H9 (cell line): Measurements from ENCODE around the gene RLF. TPM values are rescaled to one million over a fixed set of nuclear protein-coding genes. Genes with fewer than 3 reads are reported as not detected.

Source experiments
- DNase-seq: peaks from one replicate; pipeline ENCODE4 v3.0.0-alpha.2; 2017
- H2AFZ ChIP-seq: one replicate; pipeline ENCODE4 v1.6.1; 2013; ENCODE audit warnings: mild to moderate bottlenecking, low read length, control low read depth, moderate library complexity
- H2AK5ac ChIP-seq: 2 replicates; pipeline ENCODE4 v1.6.1; 2013; ENCODE audit warnings: low read length, control low read depth, mixed read lengths; ENCODE audit not compliant: insufficient read length
- H2BK120ac ChIP-seq: one replicate; pipeline ENCODE4 v1.6.1; 2013; ENCODE audit warnings: low read depth, mild to moderate bottlenecking, low read length, control low read depth, inconsistent platforms; ENCODE audit not compliant: poor library complexity, severe bottlenecking
- H2BK12ac ChIP-seq: 2 replicates; pipeline ENCODE4 v1.6.1; 2013; ENCODE audit warnings: low read length, control low read depth, mixed read lengths, low read depth; ENCODE audit not compliant: insufficient read length
- H2BK15ac ChIP-seq: 2 replicates; pipeline ENCODE4 v1.6.1; 2013; ENCODE audit warnings: low read depth, low read length, control low read depth
- H2BK20ac ChIP-seq: one replicate; pipeline ENCODE4 v1.6.1; 2013; ENCODE audit warnings: low read depth, mild to moderate bottlenecking, low read length, control low read depth, inconsistent platforms; ENCODE audit not compliant: poor library complexity, severe bottlenecking
- H2BK5ac ChIP-seq: 2 replicates; pipeline ENCODE4 v1.6.1; 2013; ENCODE audit warnings: low read length, control low read depth, mixed read lengths; ENCODE audit not compliant: insufficient read length
- H3K14ac ChIP-seq: 2 replicates; pipeline ENCODE4 v1.6.1; 2013; ENCODE audit warnings: low read length, control low read depth; ENCODE audit not compliant: insufficient read depth
- H3K18ac ChIP-seq: 2 replicates; pipeline ENCODE4 v1.6.1; 2013; ENCODE audit warnings: low read depth, mild to moderate bottlenecking, mixed read lengths, low read length, control low read depth; ENCODE audit not compliant: insufficient read length
- H3K23ac ChIP-seq: 2 replicates; pipeline ENCODE4 v1.6.1; 2013; ENCODE audit warnings: low read length, control low read depth, mixed read lengths, low read depth; ENCODE audit not compliant: insufficient read length
- H3K23me2 ChIP-seq: 2 replicates; pipeline ENCODE4 v1.6.1; 2013; ENCODE audit warnings: low read depth, mild to moderate bottlenecking, mixed read lengths, low read length, control low read depth; ENCODE audit not compliant: insufficient read length, poor library complexity, severe bottlenecking
- H3K27ac ChIP-seq: 2 replicates; pipeline ENCODE4 v1.5.1; 2013; ENCODE audit warnings: low read length, control low read depth, mixed read lengths, low read depth; ENCODE audit not compliant: insufficient read length
- H3K27me3 ChIP-seq: 2 replicates; pipeline ENCODE4 v1.6.1; 2013; ENCODE audit warnings: low read length, control low read depth, inconsistent platforms; ENCODE audit not compliant: insufficient read depth
- H3K4ac ChIP-seq: 2 replicates; pipeline ENCODE4 v1.6.1; 2013; ENCODE audit warnings: low read depth, mild to moderate bottlenecking, control low read depth, inconsistent platforms, low read length, moderate library complexity
- H3K4me1 ChIP-seq: 2 replicates; pipeline ENCODE4 v1.6.1; 2013; ENCODE audit warnings: low read length, control low read depth, inconsistent platforms; ENCODE audit not compliant: insufficient read depth
- H3K4me2 ChIP-seq: 2 replicates; pipeline ENCODE4 v1.6.1; 2013; ENCODE audit warnings: low read length, control low read depth, mixed read lengths; ENCODE audit not compliant: insufficient read length, insufficient read depth
- H3K56ac ChIP-seq: 2 replicates; pipeline ENCODE4 v1.6.1; 2013; ENCODE audit warnings: low read depth, mild to moderate bottlenecking, mixed read lengths, low read length, control low read depth; ENCODE audit not compliant: insufficient read length
- H3K79me1 ChIP-seq: 2 replicates; pipeline ENCODE4 v1.6.1; 2013; ENCODE audit warnings: low read depth, mild to moderate bottlenecking, moderate library complexity, low read length, control low read depth, inconsistent platforms; ENCODE audit not compliant: insufficient read depth, poor library complexity, severe bottlenecking
- H3K79me2 ChIP-seq: 2 replicates; pipeline ENCODE4 v1.6.1; 2013; ENCODE audit warnings: low read length, control low read depth, inconsistent platforms; ENCODE audit not compliant: insufficient read depth
- H3K9ac ChIP-seq: 2 replicates; pipeline ENCODE4 v1.6.1; 2013; ENCODE audit warnings: low read length, control low read depth, mixed read lengths; ENCODE audit not compliant: insufficient read length; ENCODE audit errors: extremely low read depth
- H3K9me3 ChIP-seq: one replicate; pipeline ENCODE4 v1.6.1; 2013; ENCODE audit warnings: low read depth, low read length, inconsistent platforms; ENCODE audit not compliant: control insufficient read depth
- H3T11ph ChIP-seq: one replicate; pipeline ENCODE4 v1.6.1; 2013; ENCODE audit warnings: mild to moderate bottlenecking, low read length, control low read depth, inconsistent platforms
- H4K20me1 ChIP-seq: one replicate; pipeline ENCODE4 v1.6.1; 2013; ENCODE audit not compliant: control insufficient read depth, insufficient read length, insufficient read depth
- H4K5ac ChIP-seq: 2 replicates; pipeline ENCODE4 v1.6.1; 2013; ENCODE audit warnings: low read depth, mild to moderate bottlenecking, mixed read lengths, low read length, control low read depth; ENCODE audit not compliant: insufficient read length
- H4K8ac ChIP-seq: replicated peaks from 2 replicates; pipeline ENCODE4 v1.6.1; 2013; ENCODE audit warnings: low read length, control low read depth, mixed read lengths, low read depth; ENCODE audit not compliant: insufficient read length
- H4K91ac ChIP-seq: 2 replicates; pipeline ENCODE4 v1.6.1; 2013; ENCODE audit warnings: low read depth, mild to moderate bottlenecking, moderate library complexity, mixed read lengths, low read length, control low read depth; ENCODE audit not compliant: insufficient read length
- H3K27ac Mint-ChIP-seq, 3 experiments: 2 replicates in 2 of 3; 3 replicates in 1 of 3; pipeline ENCODE4 v1.8.0; 2020 to 2021; ENCODE audit warnings: mixed read lengths in 3 of 3, mild to moderate bottlenecking in 1 of 3, moderate library complexity in 1 of 3
- H3K27me3 Mint-ChIP-seq: 2 replicates; pipeline ENCODE4 v1.8.0; 2021; ENCODE audit warnings: low read depth, mild to moderate bottlenecking, moderate library complexity, mixed read lengths
- H3K36me3 Mint-ChIP-seq, 3 experiments: 2 replicates in 2 of 3; 3 replicates in 1 of 3; pipeline ENCODE4 v1.8.0; 2020 to 2021; ENCODE audit warnings: low read depth in 3 of 3, mixed read lengths in 3 of 3; ENCODE audit not compliant: insufficient read depth in 1 of 3
- H3K4me1 Mint-ChIP-seq, 2 experiments: 2 replicates each; pipeline ENCODE4 v1.8.0; 2020; ENCODE audit warnings: mixed read lengths in 2 of 2
- H3K4me3 Mint-ChIP-seq, 2 experiments: 2 replicates in 1 of 2; 3 replicates in 1 of 2; pipeline ENCODE4 v1.8.0; 2020 to 2021; ENCODE audit warnings: mild to moderate bottlenecking in 2 of 2, mixed read lengths in 2 of 2, moderate library complexity in 1 of 2
- H3K9me3 Mint-ChIP-seq, 2 experiments: 2 replicates in 1 of 2; 3 replicates in 1 of 2; pipeline ENCODE4 v1.8.0; 2020; ENCODE audit warnings: mild to moderate bottlenecking in 2 of 2, mixed read lengths in 2 of 2, moderate library complexity in 1 of 2
- WGBS: extraction: QIAGEN DNeasy Blood & Tissue Kit; methylation state at CpG from one replicate; pipeline ENCODE4 v1.1.7; 2013; ENCODE audit warnings: missing lambda C conversion rate, low lambda C conversion rate, mixed read lengths; ENCODE audit not compliant: insufficient read length; ENCODE audit errors: extremely low coverage; 5-methylcytosine and 5-hydroxymethylcytosine counted together
- total RNA-seq: library from RNA; stranded (reverse); gene quantifications from 2 replicates; pipeline ENCODE4 v1.2.1, GENCODE V29; 2021
- TF ChIP-seq, protein P1 (sequence below): fragments of 200-600 bp; sonication (generic); conservative IDR thresholded peaks from 3 replicates; pipeline ENCODE4 v1.8.0; 2021; ENCODE audit warnings: antibody characterized with exemption, mild to moderate bottlenecking

Gene RLF
- total RNA-seq, 1 experiment from 2014 or later = 19.2 TPM

GRCh38 chr1:40273547-40274166, 112.5 kb downstream of the RLF start:
- no peak overlapping the region for H4K5ac ChIP-seq
- no peak for DNase-seq
- TF ChIP-seq, protein P1, sequence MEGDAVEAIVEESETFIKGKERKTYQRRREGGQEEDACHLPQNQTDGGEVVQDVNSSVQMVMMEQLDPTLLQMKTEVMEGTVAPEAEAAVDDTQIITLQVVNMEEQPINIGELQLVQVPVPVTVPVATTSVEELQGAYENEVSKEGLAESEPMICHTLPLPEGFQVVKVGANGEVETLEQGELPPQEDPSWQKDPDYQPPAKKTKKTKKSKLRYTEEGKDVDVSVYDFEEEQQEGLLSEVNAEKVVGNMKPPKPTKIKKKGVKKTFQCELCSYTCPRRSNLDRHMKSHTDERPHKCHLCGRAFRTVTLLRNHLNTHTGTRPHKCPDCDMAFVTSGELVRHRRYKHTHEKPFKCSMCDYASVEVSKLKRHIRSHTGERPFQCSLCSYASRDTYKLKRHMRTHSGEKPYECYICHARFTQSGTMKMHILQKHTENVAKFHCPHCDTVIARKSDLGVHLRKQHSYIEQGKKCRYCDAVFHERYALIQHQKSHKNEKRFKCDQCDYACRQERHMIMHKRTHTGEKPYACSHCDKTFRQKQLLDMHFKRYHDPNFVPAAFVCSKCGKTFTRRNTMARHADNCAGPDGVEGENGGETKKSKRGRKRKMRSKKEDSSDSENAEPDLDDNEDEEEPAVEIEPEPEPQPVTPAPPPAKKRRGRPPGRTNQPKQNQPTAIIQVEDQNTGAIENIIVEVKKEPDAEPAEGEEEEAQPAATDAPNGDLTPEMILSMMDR = no peak
- no peaks in the 10 kb centered on the region for H4K20me1 ChIP-seq
- no peak overlapping the region for H2BK12ac ChIP-seq
- H3K4me1 Mint-ChIP-seq = peaks cover 4 to 8% of the 10 kb centered on the region in 2 experiments; a peak in 2 of 4 replicates
- peaks cover 9 to 56% (median 50%) of the 10 kb centered on the region in 3 experiments; a peak in 6 of 7 replicates for H3K36me3 Mint-ChIP-seq
- H3K4me3 Mint-ChIP-seq = no peak overlapping the region
- no peak overlapping the region for H3K56ac ChIP-seq
- H3K9ac ChIP-seq = no peak overlapping the region
- H3K27me3 Mint-ChIP-seq = no peaks in the 10 kb centered on the region
- no peak overlapping the region for H2BK15ac ChIP-seq
- H3K23me2 ChIP-seq = no peaks in the 10 kb centered on the region
- H3K79me2 ChIP-seq = no peaks in the 10 kb centered on the region
- no peak overlapping the region for H4K8ac ChIP-seq
- H3K4me2 ChIP-seq = no peak overlapping the region
- H3K9me3 Mint-ChIP-seq = no peaks in the 10 kb centered on the region
- no peak overlapping the region for H2BK5ac ChIP-seq
- no peak overlapping the region for H2BK120ac ChIP-seq
- no peak overlapping the region for H3K14ac ChIP-seq
- no peak overlapping the region for H3K27ac ChIP-seq
- H3K27ac Mint-ChIP-seq = no peak overlapping the region
- H2AK5ac ChIP-seq = no peak overlapping the region
- no peaks in the 10 kb centered on the region for H3K4me1 ChIP-seq
- no peaks in the 10 kb centered on the region for H3K27me3 ChIP-seq
- H3K79me1 ChIP-seq = no peaks in the 10 kb centered on the region
- no peak overlapping the region for H3K23ac ChIP-seq
- no peak overlapping the region for H2AFZ ChIP-seq
- WGBS = no CpG with 5 or more reads among the region's 4 CpGs
- no peak overlapping the region for H3T11ph ChIP-seq
- no peak overlapping the region for H4K91ac ChIP-seq
- H3K18ac ChIP-seq = no peak overlapping the region
- no peak overlapping the region for H3K4ac ChIP-seq
- H2BK20ac ChIP-seq = no peak overlapping the region
- H3K9me3 ChIP-seq = no peaks in the 10 kb centered on the region
